Measurements from ENCODE around the gene PRAMEF7.
"Not testable (repeated sequence)": the region's sequence is repeated elsewhere in the genome, so short reads cannot be mapped to it uniquely, and the experiment has no call there.

PRAMEF7 gene

DNA sequence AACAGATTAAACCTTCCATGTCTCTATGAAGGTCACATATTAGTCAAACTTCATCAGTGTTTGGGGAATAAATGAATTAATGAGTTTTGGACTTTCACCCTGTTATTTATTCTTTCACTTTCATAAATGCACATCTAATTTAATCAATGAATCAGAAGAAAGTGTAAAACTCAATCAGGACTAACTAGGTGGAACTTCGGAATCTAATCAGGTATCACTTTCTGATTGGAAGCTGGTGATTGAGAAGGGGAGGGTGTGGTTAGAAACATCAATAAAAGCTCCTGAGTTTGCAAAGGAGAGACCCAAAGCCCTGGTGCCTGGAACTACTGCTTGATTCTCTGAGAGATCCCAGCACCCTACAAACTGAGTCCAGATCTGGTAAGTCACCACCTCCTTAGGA lies at the start of gene PRAMEF7:
TSS of gene PRAMEF7 (plus strand) at position 301 of the 400 bp plus-strand sequence. CDS start 1,083 bp downstream, outside the sequence.
- POLR2A ChIA-PET (ENCODE audit: low non-redundant PET): not testable (repeated sequence)

GRCh38 chr1:12878453-12878852 lies 38.0 kb upstream of the PRAMEF7 start:
- POLR2A ChIA-PET (ENCODE audit: low non-redundant PET); CTCF ChIA-PET; DNase-seq (ENCODE audit: low spot score); H3K27ac ChIP-seq: not testable (repeated sequence)

More for the DNA sequence above, at the start of gene PRAMEF7:
- CTCF ChIA-PET; DNase-seq (ENCODE audit: low spot score); H3K27ac ChIP-seq: not testable (repeated sequence)

DNA sequence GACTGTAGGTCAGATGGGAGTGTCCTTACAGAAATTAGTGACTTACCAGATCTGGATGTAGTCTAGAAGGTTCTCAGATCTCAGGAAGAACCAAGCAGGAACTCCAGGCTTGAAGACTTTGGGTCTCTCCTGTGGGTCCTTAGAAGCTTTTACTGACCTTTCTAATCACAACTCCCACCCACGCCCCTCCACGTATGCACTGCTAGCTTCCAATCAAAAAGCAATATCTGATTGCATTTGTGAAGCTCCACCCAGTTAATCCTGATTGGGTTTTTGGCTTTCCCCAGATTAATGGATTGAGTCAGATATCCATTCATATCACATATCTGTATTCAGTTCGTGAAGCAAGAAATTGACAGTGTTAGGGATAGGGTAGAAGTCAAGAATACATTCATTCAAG lies 30.3 kb upstream of the PRAMEF7 start, which contains the start of gene PRAMEF4:
TSS of gene PRAMEF4 (minus strand) at position 101 of the 400 bp plus-strand sequence. CDS start 2,807 bp downstream, outside the sequence.
- CTCF ChIA-PET; POLR2A ChIA-PET (ENCODE audit: low non-redundant PET); H3K27ac ChIP-seq; DNase-seq (ENCODE audit: low spot score): not testable (repeated sequence)

- CTCF ChIA-PET; POLR2A ChIA-PET (ENCODE audit: low non-redundant PET): not testable (repeated sequence)
Observed at GRCh38 chr1:12898170-12898569, 18.2 kb upstream of the PRAMEF7 start, which contains the start of gene PRAMEF10. PRAMEF10 (minus strand) TSS chr1:12898270; CDS start chr1:12895847, 2,423 bp downstream.

DNA sequence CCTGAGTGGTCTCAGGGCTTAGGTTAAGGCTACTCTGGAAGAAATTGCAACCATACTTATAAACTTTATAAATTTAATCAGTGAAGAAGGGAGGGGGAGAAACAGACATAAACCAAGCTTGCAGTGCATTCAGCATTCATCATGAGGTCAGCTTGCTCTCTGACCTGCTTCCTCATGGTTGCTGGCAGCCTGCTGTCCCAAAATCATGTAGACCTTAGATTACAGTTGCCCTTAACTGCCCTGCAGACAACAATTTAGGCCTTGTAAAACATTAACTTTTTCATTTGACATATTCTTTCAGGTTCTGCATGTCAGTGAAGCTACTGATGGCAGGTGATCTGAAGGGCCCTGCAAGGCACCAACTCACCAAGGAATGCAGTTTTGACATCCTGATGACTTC lies 17.2 kb upstream of the PRAMEF7 start:
- DNase-seq (ENCODE audit: low spot score); CTCF ChIA-PET; H3K27ac ChIP-seq; POLR2A ChIA-PET (ENCODE audit: low non-redundant PET): not testable (repeated sequence)

More at GRCh38 chr1:12898170-12898569, 18.2 kb upstream of the PRAMEF7 start, which contains the start of gene PRAMEF10:
- not testable (repeated sequence) for DNase-seq (ENCODE audit: low spot score); H3K27ac ChIP-seq

DNA sequence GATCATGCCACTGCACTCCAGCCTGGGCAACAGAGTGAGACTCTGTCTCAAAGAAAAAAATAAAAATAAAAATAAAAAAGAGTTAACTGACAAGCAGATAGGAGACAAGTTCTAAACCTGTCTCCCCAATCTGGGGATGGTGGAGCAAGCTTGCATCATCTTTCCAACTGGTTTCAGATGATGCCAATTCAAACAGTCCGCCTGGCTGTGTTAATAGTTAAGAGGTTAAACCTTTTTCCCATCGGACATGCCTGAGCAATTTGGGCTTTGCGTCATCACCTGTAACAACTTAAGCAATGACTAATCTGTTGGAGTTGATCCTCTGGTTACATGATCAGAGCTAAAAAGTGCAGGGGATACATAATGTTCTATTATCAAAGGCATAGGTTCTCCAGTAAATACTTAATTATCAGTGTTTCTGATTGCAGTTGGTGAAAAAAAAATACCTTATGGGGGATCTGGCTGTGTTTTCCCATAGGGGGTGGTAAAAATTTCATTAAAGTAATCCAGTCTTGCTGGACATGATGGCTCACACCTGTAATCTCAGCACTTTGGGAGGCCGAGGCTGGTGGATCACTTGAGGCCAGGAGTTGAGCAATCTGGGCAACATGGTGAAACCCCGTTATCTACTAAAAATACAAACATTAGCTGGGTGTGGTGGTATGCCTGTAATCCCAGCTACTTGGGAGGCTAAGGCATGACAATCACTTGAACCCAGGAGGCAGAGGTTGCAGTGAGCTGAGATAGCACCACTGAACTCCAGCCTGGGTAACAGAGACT lies 12.4 kb upstream of the PRAMEF7 start:
- CTCF ChIA-PET; POLR2A ChIA-PET (ENCODE audit: low non-redundant PET); DNase-seq (ENCODE audit: low spot score); H3K27ac ChIP-seq: not testable (repeated sequence)

GRCh38 chr1:12921749-12922148 lies 5.3 kb downstream of the PRAMEF7 start:
- POLR2A ChIA-PET (ENCODE audit: low non-redundant PET); DNase-seq (ENCODE audit: low spot score): not testable (repeated sequence)

DNA sequence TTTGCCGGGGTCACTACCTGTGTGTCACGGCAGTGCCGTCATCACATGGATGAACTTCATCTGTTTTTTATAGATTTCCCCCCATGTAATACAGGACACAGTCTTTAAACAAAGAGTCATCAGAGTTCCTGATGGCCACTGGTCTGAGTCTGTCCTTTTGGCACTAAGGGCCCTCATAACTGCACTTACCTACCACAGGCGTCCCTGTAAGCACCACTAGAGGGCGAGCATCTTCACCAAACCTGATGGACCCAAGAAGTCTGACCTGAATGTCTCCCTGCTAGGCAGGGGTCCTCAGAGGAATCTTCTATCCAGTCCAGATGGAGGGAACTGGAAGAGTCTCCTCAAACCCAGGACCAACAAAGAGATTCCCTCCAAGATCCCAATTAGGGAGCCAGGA lies 8.0 kb downstream of the PRAMEF7 start:
- H3K27ac ChIP-seq; CTCF ChIA-PET; POLR2A ChIA-PET (ENCODE audit: low non-redundant PET); DNase-seq (ENCODE audit: low spot score): not testable (repeated sequence)

More at GRCh38 chr1:12921749-12922148, 5.3 kb downstream of the PRAMEF7 start:
- H3K27ac ChIP-seq, CTCF ChIA-PET: not testable (repeated sequence)

DNA sequence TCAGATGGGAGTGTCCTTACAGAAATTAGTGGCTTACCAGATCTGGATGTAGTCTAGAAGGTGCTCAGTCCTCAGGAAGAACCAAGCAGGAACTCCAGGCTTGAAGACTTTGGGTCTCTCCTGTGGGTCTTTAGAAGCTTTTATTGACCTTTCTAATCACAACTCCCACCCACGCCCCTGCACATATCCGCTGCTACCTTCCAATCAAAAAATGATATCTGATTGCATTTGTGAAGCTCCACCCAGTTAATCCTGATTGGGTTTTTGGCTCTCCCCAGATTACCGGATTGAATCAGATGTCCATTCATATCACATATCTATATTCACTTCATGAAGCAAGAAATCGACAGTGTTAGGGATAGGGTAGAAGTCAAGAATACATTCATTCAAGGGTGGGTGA lies 31.1 kb downstream of the PRAMEF7 start, which contains the start of gene PRAMEF6:
TSS of gene PRAMEF6 (minus strand) at position 101 of the 400 bp plus-strand sequence. CDS start 5,062 bp downstream, outside the sequence.
- CTCF ChIA-PET; POLR2A ChIA-PET (ENCODE audit: low non-redundant PET); H3K27ac ChIP-seq; DNase-seq (ENCODE audit: low spot score): not testable (repeated sequence)

All from RWPE1 (cell line).